ENCODE results near the gene RRM2.
"Not testable (repeated sequence)": the region's sequence is repeated elsewhere in the genome, so short reads cannot be mapped to it uniquely, and the experiment has no call there.

The RRM2 gene

DNA sequence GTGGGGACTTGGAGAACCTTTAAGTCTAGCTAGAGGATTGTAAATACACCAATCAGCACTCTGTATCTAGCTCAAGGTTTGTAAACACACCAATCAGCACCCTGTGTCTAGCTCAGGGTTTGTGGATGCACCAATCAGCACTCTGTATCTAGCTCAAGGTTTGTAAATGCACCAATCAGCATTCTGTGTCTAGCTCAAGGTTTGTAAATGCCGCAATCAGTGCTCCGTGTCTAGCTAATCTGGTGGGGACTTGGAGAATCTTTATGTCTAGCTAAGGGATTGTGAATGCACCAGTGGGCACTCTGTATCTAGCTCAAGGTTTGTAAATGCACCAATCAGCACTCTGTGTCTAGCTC is 30.7 kb upstream of the RRM2 start:
- DNase-seq = not testable (repeated sequence)

DNA sequence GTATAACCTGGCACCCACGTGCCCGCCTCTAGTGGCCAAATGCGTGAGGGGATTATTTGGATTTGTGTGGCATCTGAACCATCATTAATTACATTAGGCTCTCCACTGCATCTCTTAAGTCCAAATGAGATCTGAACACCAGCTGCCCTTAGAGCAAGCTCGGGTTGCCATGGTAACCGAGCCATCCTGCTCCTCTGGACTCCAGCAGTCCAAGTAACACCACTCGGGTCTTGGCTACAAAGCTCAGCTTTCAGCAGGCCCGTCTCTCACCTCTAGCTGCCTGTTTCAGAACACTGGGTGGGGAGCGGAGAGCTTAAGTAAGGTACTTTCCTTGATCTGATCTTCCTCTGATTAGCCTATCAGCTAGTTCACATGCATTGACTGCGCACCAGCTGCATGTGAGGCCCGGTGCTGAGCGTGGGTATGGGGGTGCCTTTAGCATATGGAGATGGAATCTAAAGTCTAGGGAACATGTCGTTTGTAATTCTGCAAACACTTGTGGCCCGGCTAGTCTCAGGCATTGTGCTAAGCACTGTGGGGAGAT is 28.2 kb upstream of the RRM2 start:
- DNase-seq = no peak

DNA sequence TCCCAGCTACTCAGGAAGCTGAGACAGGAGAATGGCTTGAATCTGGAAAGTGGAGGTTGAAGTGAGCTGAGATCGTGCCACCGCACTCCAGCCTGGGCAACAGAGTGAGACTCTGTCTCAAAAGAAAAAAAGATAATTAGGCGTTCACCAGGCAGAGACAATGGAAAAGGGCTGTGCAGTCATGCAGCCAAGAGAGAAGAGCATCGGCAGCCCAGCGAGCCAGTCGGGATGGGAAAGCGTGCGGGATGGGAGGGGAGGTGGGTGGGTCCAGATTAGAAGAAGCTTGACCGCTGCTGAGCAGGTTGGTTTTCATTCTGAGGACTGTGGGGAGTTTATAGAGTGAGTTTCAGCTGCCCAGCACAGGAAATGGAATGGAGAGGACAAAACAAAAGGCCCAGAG is 27.4 kb upstream of the RRM2 start:
- DNase-seq = no peak

DNA sequence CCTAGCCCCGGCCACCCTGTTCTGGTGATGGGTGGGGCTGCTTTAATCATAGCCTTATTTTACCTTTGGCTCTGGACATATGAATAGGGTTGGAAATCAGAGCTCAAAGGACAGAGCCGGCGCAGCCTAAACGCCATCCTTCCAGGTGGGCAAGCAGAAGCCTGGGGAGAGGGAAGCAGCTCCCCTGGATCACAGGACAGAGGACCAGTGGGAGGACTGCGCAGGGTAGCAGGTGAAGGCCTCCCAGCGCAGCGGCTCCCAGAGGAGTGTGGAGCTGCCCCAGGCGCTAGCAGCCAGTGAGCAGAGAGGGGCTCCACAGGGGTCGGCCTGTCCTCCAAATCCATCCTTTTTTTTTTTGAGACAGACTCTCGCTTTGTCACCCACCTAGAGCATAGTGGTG is 25.9 kb upstream of the RRM2 start:
- DNase-seq = no peak

DNA sequence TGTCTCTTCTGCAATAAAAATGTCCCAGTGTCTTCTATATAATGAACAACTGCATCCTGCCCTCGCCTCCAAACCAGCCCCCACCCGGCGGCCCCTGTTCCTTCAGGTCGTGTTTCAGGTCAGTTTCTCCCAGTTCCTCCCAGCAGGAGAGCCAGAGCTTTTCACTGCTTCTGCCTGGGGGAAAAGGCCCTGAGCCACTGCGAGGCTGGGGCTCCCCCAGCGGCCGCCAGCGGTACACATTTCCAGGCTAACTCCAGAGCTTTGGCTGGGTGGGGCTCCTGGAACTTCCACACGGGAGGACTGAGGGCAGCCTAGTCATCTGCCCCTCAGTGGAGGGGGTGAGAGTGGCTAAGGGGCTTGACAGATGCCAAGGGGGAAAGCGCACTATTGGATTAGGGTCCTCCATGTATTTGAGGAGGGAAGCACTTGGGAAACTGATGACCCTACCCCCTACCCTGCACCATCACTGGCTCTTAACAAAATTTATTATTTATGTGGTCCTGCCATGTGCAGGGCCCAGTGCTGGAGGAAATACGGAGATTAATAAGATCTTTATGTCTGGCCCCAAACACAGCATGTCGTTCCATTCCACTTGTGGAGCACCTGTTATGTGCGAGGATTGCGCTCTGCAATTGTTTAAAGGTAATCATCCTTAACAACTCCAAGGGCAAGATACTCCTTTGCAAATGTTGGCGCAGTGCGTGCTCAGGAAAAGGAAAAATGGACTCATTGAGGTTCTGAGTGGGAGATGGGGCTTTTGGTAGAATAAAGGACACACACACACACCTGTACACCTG is 25.0 kb upstream of the RRM2 start:
- DNase-seq = no peak

DNA sequence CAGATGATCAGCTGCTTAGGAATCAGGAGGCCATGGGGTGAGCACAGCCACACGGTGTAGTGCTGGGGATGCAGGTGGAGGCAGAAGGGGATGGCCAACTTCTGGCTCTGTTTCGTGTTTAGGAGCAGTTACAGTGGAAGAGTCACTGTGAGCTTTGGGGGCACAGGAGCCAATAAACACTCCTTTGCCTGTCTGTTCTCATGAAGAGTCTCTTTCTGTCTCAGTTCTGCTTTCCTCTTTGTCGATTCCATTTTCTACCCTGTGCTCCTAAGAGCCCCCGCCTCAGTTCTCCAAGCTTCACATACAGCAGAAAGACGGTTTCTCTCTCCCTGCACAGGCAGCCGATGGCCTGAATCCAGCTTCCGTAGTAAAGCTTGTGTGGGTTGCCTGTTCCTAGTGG is 21.0 kb upstream of the RRM2 start:
- no peak for DNase-seq

DNA sequence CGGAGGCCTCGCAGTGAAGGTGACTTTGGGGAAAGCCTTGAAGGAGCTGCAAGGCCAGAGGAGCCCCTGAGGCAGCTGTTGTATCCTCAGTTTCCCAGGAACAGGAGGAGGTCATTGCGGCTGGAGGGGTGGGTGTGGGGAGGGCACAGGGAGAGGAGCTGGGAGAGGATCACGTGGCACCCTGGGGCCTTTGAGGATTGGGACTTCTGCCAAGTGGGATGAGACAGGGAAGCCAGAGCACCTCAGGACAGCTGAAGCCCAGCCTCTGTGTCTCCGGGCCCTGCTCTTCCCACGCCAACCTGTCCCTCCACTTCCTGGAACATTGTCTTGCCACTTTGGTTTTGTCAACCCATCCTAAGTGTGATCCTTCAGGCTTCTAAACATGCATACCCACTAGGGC is 19.4 kb upstream of the RRM2 start:
- no peak for DNase-seq

DNA sequence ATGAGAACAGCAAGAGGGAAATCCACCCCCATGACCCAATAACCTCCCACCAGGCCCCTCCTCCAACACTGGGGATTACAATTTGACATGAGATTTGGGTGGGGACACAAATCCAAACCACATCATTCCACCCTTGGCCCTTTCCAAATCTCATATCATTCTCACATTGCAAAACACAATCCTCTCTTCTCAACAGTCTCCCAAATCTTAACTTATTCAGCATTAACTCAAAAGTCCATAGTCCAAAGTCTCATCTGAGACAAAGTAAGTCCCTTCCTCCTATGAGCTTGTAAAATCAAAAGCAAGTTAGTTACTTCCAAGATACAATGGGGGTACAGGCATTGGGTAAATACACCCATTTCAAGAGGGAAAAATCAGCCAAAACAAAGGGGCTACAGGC is 17.6 kb upstream of the RRM2 start:
- DNase-seq = not testable (repeated sequence)

DNA sequence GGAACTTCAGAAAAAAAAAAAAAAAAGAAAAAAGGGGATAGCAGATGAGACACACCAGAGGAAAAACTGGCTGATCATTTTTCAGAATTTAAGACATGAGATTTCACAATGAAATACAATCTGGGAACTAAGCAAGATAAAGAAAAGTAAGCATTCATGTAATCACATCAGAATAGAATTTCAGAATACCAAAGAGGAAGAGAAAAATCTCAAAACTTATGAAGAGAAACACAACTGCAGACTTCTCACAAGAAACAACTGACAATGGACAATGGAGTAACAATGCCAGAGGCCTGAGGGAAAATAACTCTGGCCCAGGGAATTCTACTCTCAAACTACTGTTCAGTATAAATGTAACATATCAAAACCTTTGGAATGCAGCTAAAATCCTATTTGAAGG is 13.2 kb upstream of the RRM2 start:
- DNase-seq = no peak

DNA sequence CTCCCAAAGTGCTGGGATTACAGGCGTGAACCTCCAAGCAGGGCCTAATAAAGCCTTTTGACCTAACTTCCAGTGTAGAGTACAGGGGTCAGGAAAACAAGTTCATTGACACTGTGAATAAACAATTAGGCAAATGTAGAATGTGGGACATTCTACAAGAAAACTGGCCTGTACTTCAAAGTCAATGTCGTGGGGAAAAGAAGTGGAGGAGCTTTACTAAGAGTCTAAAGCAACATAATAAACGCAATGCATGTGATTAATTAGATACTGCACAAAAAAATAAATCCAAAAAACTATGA is 3.6 kb upstream of the RRM2 start:
- no peak for DNase-seq

DNA sequence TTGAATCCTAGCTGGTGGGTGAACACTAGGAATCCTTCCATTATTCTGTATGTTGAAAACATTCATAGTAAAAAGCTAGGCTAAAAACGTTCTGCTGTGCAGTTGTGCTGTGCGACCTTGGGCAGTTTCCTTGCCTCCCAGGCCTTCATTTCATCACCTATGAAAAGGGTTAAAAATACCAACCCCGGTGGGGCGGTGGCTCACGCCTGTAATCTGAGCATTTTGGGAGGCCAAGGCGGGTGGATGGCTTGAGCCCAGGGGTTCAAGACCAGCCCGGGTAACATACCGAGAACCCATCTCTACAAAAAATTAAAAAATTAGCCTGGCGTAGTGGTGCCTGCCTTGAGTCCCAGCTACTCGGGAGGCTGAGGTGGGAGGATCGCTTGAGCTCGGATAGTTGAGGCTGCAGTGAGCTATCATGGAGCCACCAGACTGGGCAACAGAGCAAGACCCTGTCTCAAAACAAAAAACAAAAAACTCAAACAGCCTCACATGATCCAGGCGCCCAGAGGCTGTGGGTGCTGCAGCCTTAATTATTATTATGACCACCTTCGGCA is 2.9 kb upstream of the RRM2 start:
- no peak for DNase-seq

DNA sequence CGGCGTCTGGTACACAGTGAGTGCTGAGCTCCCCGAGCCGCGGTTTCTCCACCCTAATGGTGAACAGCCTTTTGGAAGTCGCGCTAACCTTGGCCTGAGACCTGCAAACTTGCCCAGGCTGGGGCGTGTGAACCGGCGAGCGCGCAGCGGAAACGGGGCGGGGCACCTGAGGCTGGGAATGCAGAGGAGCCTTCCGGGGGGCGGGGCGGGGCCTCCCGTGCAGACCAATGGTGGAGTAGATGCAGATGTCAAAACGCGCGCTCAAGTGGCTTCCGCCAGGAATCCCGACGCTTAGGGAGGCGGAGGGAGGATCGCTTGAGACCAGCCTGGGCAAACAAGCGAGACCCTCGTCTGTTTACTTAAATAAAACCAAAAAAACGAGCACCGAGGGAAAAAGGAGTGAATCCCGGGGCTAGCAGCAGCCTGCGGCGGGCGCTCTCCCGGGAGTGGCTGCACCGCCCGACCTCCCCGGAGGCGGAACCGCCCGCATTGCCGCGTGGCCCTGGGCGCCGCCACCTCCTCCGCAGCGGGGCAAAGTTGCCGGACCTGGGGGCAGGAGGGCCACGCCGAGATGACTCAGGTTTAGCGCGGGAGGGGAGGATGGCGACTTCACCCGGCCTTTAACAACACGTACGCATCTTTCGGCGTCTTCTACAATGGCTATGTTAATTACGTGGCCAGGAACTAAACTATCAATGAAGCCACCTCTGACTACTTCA is 2.2 kb upstream of the RRM2 start:
- DNase-seq = peak; percentile 85

DNA sequence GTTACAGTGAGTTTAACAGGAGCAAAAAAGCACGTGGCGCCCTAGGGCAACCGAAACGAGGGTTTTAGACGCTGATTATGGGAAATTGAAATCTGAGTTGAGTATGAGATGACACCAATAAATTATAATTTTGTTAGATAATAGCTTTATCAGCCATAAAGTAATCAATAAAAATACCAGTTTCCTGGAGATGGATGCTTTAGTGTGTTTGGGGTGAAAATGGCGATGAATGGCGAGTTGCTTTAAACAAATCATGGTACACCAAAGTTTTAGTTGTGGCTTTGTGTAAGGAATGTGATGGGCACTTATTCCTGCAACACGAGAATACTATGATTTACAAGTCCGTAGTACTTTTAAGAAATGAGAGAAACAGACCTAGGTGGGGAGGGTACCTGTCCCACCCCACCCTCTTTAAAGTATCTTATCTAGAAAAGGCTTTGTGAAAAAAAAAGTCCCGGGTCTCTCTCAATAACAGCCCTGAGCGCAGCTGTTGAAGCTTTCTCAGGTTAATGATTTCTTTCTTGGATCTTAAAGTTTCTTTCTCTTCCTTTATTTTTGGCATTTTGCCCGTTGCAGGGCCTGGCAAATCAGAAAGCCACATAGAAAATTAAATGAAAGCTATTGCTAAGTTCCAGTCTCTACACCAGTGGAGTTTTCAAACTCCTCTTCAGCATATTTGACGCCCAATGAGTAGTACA is 1.5 kb upstream of the RRM2 start:
- no peak for DNase-seq

DNA sequence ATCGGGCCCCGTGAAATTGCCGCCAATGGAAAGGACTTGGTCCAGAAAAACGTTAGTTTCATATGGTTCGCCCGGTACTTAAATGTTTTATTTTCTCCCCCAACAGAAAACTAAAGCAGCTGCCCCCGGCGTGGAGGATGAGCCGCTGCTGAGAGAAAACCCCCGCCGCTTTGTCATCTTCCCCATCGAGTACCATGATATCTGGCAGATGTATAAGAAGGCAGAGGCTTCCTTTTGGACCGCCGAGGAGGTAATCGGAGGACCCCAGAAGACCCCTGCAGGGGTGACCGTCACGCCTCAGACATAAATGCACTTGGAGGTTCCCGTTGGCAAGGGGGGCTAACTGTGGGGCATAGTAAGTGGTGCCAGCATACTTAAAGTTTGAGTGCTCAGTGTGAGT is 742 bp downstream of the RRM2 start:
- no peak for DNase-seq

DNA sequence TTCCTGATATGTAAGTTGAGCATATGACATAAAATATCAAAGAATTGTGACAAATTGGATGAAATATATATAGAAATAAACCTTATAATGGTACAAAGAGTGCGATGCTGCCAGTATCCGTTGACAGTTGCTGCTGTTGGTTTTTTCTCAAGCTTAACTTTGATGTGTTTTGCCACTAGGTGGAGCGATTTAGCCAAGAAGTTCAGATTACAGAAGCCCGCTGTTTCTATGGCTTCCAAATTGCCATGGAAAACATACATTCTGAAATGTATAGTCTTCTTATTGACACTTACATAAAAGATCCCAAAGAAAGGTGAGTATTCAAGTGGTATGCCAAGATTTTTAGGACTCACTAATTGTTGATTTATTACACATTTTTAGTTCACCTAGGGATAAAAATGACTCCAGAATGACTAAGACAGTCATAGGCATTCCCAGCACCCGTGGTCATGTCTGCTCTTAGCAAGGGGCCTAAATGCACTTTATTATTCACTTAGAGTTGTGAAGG is 2.1 kb downstream of the RRM2 start:
- DNase-seq = peak; percentile 17

DNA sequence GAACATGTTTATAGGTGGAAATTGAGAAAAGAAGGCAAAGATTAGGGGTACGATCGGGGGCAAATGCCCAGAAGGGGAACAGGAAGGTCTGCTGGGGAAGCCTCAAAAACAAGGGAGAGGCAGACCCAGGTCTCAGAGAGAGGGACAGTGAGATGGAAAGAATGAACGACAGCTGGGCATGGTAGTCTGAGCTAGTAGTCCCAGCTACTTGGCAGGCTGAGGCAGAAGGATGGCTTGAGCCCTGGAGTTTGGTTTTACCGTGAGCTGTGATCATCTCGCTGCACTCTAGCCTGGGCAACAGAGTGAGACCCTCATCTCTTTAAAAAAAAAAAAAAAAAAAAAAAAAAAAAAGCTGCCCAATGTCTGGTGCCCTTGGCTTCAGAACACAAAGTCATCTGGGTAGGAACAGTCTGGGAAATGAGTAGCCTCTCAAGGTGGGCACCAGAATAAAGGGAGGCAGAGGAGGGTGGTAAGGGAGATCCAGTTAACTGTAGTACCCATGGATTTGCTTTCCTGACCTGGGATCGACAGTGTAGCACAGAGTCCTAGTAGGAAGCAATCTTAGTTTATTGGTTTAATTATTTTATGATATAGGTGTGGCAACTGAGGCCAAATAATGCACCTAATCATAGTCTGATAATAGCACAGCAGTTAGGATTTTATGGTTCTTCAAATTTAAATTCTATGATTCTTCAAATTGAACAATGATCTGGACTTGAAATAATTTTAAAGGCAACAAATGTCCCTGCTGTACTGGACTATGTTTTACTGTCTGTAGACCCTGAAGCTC is 3.5 kb downstream of the RRM2 start:
- DNase-seq = no peak

DNA sequence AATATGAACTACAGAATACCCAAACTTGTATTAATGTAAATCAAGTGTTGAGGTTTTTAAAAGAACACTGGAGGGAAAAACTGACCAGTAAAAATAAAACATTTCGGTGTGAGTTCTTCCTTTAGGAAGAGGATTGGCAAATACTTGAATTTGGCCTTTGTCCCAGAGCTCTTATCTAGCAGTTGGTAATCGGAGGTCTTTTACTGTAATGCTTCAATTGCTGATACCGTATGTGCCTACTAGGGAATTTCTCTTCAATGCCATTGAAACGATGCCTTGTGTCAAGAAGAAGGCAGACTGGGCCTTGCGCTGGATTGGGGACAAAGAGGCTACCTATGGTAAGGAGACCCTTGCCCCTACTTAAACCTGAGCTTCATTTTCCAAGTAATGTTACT is 4.1 kb downstream of the RRM2 start:
- no peak for DNase-seq

DNA sequence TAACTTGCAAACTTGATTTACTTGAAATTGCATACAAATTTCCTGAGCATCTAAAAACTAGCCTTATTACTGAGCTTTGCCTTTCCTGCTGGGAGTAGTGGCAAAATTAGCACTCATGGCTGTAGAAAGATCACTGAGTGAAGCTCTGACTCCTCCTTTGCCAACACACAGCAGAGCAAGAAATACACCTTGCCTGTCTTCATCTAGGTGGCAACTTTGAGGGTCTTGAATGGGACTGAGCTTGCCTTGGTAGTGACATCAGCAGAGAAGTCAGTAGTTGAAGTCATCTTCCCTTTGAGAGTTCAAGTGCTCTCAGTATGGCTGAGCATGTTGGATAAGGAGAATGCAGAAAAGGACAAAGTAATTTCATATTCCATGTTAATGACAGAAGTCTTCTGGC is 5.9 kb downstream of the RRM2 start:
- no peak for DNase-seq

DNA sequence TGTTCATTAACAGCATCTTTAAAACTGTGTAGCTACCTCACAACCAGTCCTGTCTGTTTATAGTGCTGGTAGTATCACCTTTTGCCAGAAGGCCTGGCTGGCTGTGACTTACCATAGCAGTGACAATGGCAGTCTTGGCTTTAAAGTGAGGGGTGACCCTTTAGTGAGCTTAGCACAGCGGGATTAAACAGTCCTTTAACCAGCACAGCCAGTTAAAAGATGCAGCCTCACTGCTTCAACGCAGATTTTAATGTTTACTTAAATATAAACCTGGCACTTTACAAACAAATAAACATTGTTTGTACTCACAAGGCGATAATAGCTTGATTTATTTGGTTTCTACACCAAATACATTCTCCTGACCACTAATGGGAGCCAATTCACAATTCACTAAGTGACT is 7.0 kb downstream of the RRM2 start:
- DNase-seq = no peak

DNA sequence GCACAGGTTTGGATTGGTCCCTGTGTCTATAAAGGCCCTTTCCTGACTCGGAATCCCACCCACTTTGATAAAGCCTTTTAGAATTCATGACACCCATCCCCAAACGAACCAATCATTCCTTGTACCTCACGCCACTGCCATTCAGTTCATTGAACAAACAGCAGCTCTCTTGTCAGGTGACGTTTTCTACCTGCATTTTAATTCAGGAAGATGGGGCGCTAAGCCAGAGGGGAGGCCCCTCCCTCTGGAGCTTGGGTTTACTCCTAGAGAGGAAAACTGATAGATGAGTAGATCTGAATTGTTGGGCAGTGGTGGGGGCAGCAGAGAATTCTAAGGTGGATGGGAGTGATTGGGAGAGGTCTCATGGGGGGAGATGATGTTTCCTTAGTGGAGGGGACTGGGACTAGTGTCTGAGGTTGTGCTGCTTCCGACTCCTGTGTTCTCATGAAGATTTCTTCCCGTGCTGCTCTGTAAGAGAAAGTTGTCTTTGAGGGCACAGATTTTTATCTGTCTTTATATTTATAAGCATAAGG is 9.6 kb downstream of the RRM2 start:
- DNase-seq = no peak

DNA sequence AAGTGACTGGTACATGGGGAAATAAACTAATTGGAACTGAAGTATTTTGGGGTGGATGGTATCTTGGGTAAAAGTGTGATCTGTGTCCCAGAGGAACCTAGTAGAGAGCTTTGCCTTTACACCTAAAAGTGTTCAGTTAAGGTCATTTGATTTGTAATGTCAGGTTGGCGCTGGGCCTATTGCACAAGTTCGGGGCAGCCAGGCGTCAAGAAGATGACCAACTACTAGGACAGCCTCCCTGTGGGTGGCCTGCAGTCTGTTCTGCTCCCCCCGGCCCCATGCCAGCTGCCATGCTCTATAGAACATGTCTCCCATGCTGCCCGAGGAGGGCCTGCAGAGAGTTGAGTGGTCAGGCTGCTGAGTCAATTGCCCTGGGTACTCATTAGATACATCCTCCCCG is 10.1 kb downstream of the RRM2 start:
- no peak for DNase-seq

DNA sequence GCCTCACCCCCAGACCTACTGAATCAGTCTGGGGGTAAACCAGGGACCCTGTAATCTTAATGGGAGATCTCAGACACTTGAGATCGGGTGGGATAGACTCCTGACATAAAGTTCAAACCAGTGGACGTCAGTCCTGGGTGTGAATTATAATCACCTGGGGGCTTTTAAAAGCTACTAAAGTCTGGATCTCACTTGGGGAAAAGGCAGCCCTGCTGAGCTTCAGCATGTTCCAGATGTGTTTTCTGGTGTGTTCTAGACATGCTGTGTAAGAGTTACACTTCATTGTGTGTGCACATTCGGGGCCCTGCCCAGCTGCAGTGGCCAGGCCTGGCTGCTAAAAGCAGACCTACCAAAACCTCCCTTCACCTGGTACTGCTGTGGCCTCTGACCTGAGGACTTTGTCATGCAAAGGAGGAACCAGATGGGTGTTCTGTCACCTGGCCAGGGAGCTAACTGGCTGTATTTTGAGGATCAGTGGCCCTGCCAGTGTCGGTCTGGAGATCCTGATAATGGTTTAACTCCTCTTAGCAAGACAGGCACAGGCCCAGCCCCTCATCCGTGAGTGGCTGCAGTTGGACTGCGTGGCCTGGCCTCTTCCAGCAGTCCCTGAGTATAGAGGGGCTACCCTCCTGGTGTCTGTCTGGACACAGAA is 10.6 kb downstream of the RRM2 start:
- DNase-seq = no peak

Data from GDM1 (cell line).